Neuronal stem cell (in vitro differentiated cells): ENCODE data around the gene EXOC6.

Source experiments
- DNase-seq: peaks from one replicate; pipeline ENCODE4 v3.0.0-alpha.2; 2013; ENCODE audit warnings: low spot score
- H2AFZ ChIP-seq: one replicate; pipeline ENCODE4 v1.6.1; 2013; ENCODE audit warnings: mild to moderate bottlenecking, low read length, inconsistent platforms
- H2AK5ac ChIP-seq: 2 replicates; pipeline ENCODE4 v1.6.1; 2013; ENCODE audit warnings: low read depth, mild to moderate bottlenecking, inconsistent platforms, low read length, moderate library complexity, mixed read lengths
- H2BK120ac ChIP-seq: 2 replicates; pipeline ENCODE4 v1.6.1; 2013; ENCODE audit warnings: low read depth, mild to moderate bottlenecking, inconsistent platforms, low read length, moderate library complexity, mixed read lengths
- H2BK12ac ChIP-seq: one replicate; pipeline ENCODE4 v1.6.1; 2013; ENCODE audit warnings: low read length, inconsistent platforms
- H2BK15ac ChIP-seq: 2 replicates; pipeline ENCODE4 v1.6.1; 2013; ENCODE audit warnings: mild to moderate bottlenecking, low read length, inconsistent platforms, mixed read lengths
- H2BK5ac ChIP-seq: one replicate; pipeline ENCODE4 v1.6.1; 2013; ENCODE audit warnings: inconsistent platforms, mild to moderate bottlenecking, low read length, moderate library complexity
- H3K14ac ChIP-seq: one replicate; pipeline ENCODE4 v1.6.1; 2013; ENCODE audit warnings: low read length, inconsistent platforms
- H3K18ac ChIP-seq: 2 replicates; pipeline ENCODE4 v1.6.1; 2013; ENCODE audit warnings: low read length, inconsistent platforms
- H3K23ac ChIP-seq: 2 replicates; pipeline ENCODE4 v1.6.1; 2013; ENCODE audit warnings: low read depth, mild to moderate bottlenecking, mixed read lengths, low read length, inconsistent platforms; ENCODE audit not compliant: poor library complexity
- H3K27ac ChIP-seq: replicated peaks from 3 replicates; pipeline ENCODE4 v1.5.1; 2013; ENCODE audit warnings: low read length, inconsistent platforms
- H3K27me3 ChIP-seq, 3 experiments: 2 replicates each; pipeline ENCODE4 v1.6.1; 2013; ENCODE audit warnings: low read length in 3 of 3, mild to moderate bottlenecking in 2 of 3, inconsistent platforms in 1 of 3, low read depth in 1 of 3, mixed read lengths in 1 of 3, moderate library complexity in 1 of 3; ENCODE audit not compliant: control insufficient read depth in 3 of 3, insufficient read depth in 3 of 3
- H3K36me3 ChIP-seq, 2 donors: replicated peaks in 1 of 2; 2 replicates each; pipeline ENCODE4 v1.6.1; 2013; ENCODE audit warnings: low read length in 2 of 2; ENCODE audit not compliant: control insufficient read depth in 2 of 2, insufficient read depth in 2 of 2
- H3K4ac ChIP-seq: 2 replicates; pipeline ENCODE4 v1.6.1; 2013; ENCODE audit warnings: inconsistent platforms, mild to moderate bottlenecking, low read length, moderate library complexity
- H3K4me1 ChIP-seq, 2 donors: 1 replicate in 1 of 2; 2 replicates in 1 of 2; pipeline ENCODE4 v1.6.1; 2013; ENCODE audit warnings: low read length in 2 of 2, low read depth in 1 of 2; ENCODE audit not compliant: control insufficient read depth in 2 of 2, insufficient read depth in 1 of 2
- H3K4me2 ChIP-seq: one replicate; pipeline ENCODE4 v1.6.1; 2013; ENCODE audit warnings: mild to moderate bottlenecking, low read length, inconsistent platforms; ENCODE audit not compliant: insufficient read depth, poor library complexity, severe bottlenecking
- H3K4me3 ChIP-seq, 2 donors: 2 replicates each; pipeline ENCODE4 v1.5.1; 2013; ENCODE audit warnings: low read length in 2 of 2, mild to moderate bottlenecking in 2 of 2, inconsistent platforms in 1 of 2, moderate library complexity in 1 of 2
- H3K79me1 ChIP-seq: one replicate; pipeline ENCODE4 v1.6.1; 2013; ENCODE audit warnings: low read depth, mild to moderate bottlenecking, inconsistent platforms, low read length, moderate library complexity
- H3K9ac ChIP-seq: one replicate; pipeline ENCODE4 v1.6.1; 2013; ENCODE audit warnings: mild to moderate bottlenecking, low read depth, low read length, inconsistent platforms; ENCODE audit not compliant: poor library complexity
- H3K9me3 ChIP-seq, 2 donors: replicated peaks in 1 of 2; 2 replicates each; pipeline versions ENCODE3 to v1.6.1; 2013; ENCODE audit warnings: low read length in 2 of 2, mild to moderate bottlenecking in 2 of 2, inconsistent platforms in 1 of 2, low read depth in 1 of 2, mixed read lengths in 1 of 2, moderate library complexity in 1 of 2; ENCODE audit not compliant: control insufficient read depth in 2 of 2, insufficient read depth in 1 of 2
- H4K8ac ChIP-seq: one replicate; pipeline ENCODE4 v1.6.1; 2013; ENCODE audit warnings: low read depth, mild to moderate bottlenecking, inconsistent platforms, low read length, moderate library complexity
- H4K91ac ChIP-seq: one replicate; pipeline ENCODE4 v1.6.1; 2013; ENCODE audit warnings: low read length, low read depth, mild to moderate bottlenecking, inconsistent platforms; ENCODE audit not compliant: poor library complexity
- WGBS, 2 donors: extraction: QIAGEN DNeasy Blood & Tissue Kit; methylation state at CpG; one replicate each; pipeline ENCODE4 v1.1.7; 2013; ENCODE audit warnings: missing lambda C conversion rate in 2 of 2, mixed read lengths in 1 of 2; ENCODE audit not compliant: insufficient read length in 2 of 2, insufficient replicate concordance in 1 of 2; ENCODE audit errors: extremely low coverage in 2 of 2; 5-methylcytosine and 5-hydroxymethylcytosine counted together

EXOC6 gene

GRCh38 chr10:92822964-92823363 lies 25.4 kb upstream of the EXOC6 start:
- no peak overlapping the region for H2BK5ac ChIP-seq
- H4K91ac ChIP-seq = no peak overlapping the region
- no peaks in the 10 kb centered on the region for H3K36me3 ChIP-seq
- no peaks in the 10 kb centered on the region for H3K27me3 ChIP-seq
- H3K9me3 ChIP-seq = no peaks in the 10 kb centered on the region
- no peak overlapping the region for H3K27ac ChIP-seq
- no peak overlapping the region for H4K8ac ChIP-seq
- no peak overlapping the region for H2AK5ac ChIP-seq
- H2BK120ac ChIP-seq = no peak overlapping the region
- H3K4ac ChIP-seq = no peak overlapping the region
- H3K4me1 ChIP-seq = peaks cover 0 to 6% of the 10 kb centered on the region in 2 donors
- WGBS, 2 donors = no CpG with 5 or more reads among the region's 9 CpGs
- H3K9ac ChIP-seq = no peak overlapping the region
- no peak for DNase-seq
- H3K79me1 ChIP-seq = no peaks in the 10 kb centered on the region
- no peak overlapping the region for H2BK12ac ChIP-seq
- H2AFZ ChIP-seq = no peak overlapping the region
- H3K23ac ChIP-seq = no peak overlapping the region
- no peak overlapping the region for H3K14ac ChIP-seq
- no peak overlapping the region for H3K4me2 ChIP-seq
- H3K18ac ChIP-seq = no peak overlapping the region
- H2BK15ac ChIP-seq = no peak overlapping the region
- H3K4me3 ChIP-seq = no peak overlapping the region

GRCh38 chr10:92826061-92826460 lies 22.3 kb upstream of the EXOC6 start:
- H3K27ac ChIP-seq = no peak overlapping the region
- no peak overlapping the region for H3K14ac ChIP-seq
- H3K4me3 ChIP-seq = no peak overlapping the region
- no CpG with 5 or more reads among the region's 5 CpGs for WGBS, 2 donors
- H3K27me3 ChIP-seq = no peaks in the 10 kb centered on the region
- no peaks in the 10 kb centered on the region for H3K79me1 ChIP-seq
- no peaks in the 10 kb centered on the region for H3K36me3 ChIP-seq
- no peak overlapping the region for H2AFZ ChIP-seq
- H4K91ac ChIP-seq = no peak overlapping the region
- no peak overlapping the region for H3K4me2 ChIP-seq
- no peak for DNase-seq
- no peak overlapping the region for H2BK5ac ChIP-seq
- H3K9me3 ChIP-seq = no peaks in the 10 kb centered on the region
- H4K8ac ChIP-seq = no peak overlapping the region
- no peak overlapping the region for H3K23ac ChIP-seq
- no peak overlapping the region for H3K4ac ChIP-seq
- H3K18ac ChIP-seq = no peak overlapping the region
- peaks cover 0 to 6% of the 10 kb centered on the region in 2 donors for H3K4me1 ChIP-seq
- no peak overlapping the region for H3K9ac ChIP-seq
- no peak overlapping the region for H2BK15ac ChIP-seq
- H2BK120ac ChIP-seq = no peak overlapping the region
- H2AK5ac ChIP-seq = no peak overlapping the region
- H2BK12ac ChIP-seq = no peak overlapping the region

- Histone ChIP-seq H2BK120ac (no peak overlapping the region), H3K14ac (no peak overlapping the region), H3K9me3 (no peaks in the 10 kb centered on the region), H3K36me3 (no peaks in the 10 kb centered on the region), H3K79me1 (no peaks in the 10 kb centered on the region), H2BK15ac (no peak overlapping the region), H2AK5ac (no peak overlapping the region), H4K8ac (no peak overlapping the region), H3K4ac (no peak overlapping the region), H3K4me1 (peaks cover 0 to 6% of the 10 kb centered on the region in 2 donors), H2AFZ (no peak overlapping the region), H3K9ac (no peak overlapping the region), H3K27ac (no peak overlapping the region), H3K4me2 (no peak overlapping the region), H3K4me3 (no peak overlapping the region), H3K27me3 (no peaks in the 10 kb centered on the region), H2BK12ac (no peak overlapping the region), H3K23ac (no peak overlapping the region), H2BK5ac (no peak overlapping the region), H4K91ac (no peak overlapping the region), H3K18ac (no peak overlapping the region)
- DNase-seq = no peak
Measured at GRCh38 chr10:92826504-92826903, 21.8 kb upstream of the EXOC6 start.

GRCh38 chr10:92829042-92829785 lies 19.1 kb upstream of the EXOC6 start:
- no peaks in the 10 kb centered on the region for H3K79me1 ChIP-seq
- H4K8ac ChIP-seq = no peak overlapping the region
- no peak for DNase-seq
- H2BK5ac ChIP-seq = no peak overlapping the region
- no peak overlapping the region for H3K14ac ChIP-seq
- H3K4me3 ChIP-seq = no peak overlapping the region
- no peaks in the 10 kb centered on the region for H3K4me1 ChIP-seq
- H2BK15ac ChIP-seq = no peak overlapping the region
- no peak overlapping the region for H3K4me2 ChIP-seq
- no peak overlapping the region for H3K23ac ChIP-seq
- no peak overlapping the region for H2AFZ ChIP-seq
- H3K9me3 ChIP-seq = no peaks in the 10 kb centered on the region
- no peak overlapping the region for H4K91ac ChIP-seq
- no peak overlapping the region for H3K18ac ChIP-seq
- H2BK120ac ChIP-seq = no peak overlapping the region
- H3K4ac ChIP-seq = no peak overlapping the region
- no peaks in the 10 kb centered on the region for H3K27me3 ChIP-seq
- H2BK12ac ChIP-seq = no peak overlapping the region
- no CpG with 5 or more reads among the region's 10 CpGs for WGBS, 2 donors
- no peaks in the 10 kb centered on the region for H3K36me3 ChIP-seq
- no peak overlapping the region for H3K27ac ChIP-seq
- no peak overlapping the region for H3K9ac ChIP-seq
- H2AK5ac ChIP-seq = no peak overlapping the region
